ELR (cell line): ENCODE results near the gene DBNDD2.
A peak's percentile ranks its signal among the peaks of the same experiment; 100 is the strongest.

Source experiments
- DNase-seq: peaks from one replicate; pipeline ENCODE4 v3.0.0-alpha.2; 2015; ENCODE audit warnings: low read depth

DBNDD2 gene

GRCh38 chr20:45450097-45450818 lies 42.2 kb downstream of the DBNDD2 start:
- peak; percentile 72 for DNase-seq

DNA sequence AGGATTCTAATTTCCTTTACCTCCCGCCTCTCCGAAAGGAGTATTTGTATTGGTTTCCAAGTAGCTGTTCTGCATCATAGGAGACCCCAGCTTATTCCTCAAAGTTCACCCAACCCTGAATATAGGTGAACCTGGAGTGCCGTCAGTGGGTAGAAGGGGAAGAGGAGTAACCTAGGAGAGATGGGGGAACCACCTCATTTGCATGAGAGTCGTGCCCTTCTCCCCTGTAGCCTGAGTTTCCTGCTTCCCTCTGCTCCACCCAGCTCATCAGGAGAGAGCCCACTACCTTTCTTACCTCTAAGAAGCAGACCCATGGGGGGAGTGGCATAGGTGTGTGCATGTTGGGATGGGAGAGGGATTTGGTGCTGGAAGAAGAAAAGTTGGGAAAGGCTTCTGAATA lies 44.1 kb downstream of the DBNDD2 start:
- DNase-seq: no peak

- no peak for DNase-seq
Measured at GRCh38 chr20:45452772-45453691, 44.9 kb downstream of the DBNDD2 start.

DNA sequence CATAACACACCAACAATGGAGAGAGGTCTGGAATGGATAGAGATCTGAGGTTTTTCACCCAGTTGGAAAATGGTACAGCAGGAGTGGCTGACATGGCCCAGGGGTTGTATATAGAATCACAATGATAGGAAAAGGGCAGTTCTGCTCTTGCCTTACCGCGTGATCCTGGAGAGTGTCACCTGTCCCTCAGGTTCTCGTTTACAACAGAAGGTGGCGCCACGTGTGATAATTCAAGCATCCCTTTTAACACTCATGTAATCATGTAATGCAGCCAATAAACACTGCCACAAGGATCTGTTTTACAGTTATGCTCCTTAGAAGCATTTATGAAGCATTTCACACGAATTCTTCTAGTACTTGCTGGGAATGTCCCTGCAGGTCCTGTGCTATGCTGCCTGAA lies 48.5 kb downstream of the DBNDD2 start:
- peak; percentile 41 for DNase-seq

- peak; percentile 46 for DNase-seq
Measured at GRCh38 chr20:45459606-45460005, 51.5 kb downstream of the DBNDD2 start.
